ENCODE results near the gene MEF2D.

The MEF2D gene

DNA sequence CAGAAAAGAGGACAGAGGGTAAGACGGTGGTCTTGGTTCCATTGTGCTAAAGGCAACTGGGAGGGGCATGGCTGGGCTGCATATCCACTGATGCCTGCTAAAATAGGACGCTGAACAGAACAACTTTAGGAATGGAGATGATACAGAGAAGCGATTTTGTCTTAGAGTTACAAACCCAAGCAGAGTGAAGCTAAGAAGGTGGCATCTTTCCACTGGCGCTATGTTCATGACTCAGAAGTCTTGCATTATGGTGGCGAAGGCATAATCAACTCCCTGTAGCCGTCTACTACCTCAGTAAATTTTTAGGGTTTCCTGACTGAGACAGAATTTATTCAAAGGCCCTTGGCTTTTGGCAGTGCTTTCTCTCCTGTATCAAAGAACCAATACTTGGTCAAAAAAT lies 57.3 kb downstream of the MEF2D start:
- DNase-seq (ENCODE audit: low spot score) = no peak

DNA sequence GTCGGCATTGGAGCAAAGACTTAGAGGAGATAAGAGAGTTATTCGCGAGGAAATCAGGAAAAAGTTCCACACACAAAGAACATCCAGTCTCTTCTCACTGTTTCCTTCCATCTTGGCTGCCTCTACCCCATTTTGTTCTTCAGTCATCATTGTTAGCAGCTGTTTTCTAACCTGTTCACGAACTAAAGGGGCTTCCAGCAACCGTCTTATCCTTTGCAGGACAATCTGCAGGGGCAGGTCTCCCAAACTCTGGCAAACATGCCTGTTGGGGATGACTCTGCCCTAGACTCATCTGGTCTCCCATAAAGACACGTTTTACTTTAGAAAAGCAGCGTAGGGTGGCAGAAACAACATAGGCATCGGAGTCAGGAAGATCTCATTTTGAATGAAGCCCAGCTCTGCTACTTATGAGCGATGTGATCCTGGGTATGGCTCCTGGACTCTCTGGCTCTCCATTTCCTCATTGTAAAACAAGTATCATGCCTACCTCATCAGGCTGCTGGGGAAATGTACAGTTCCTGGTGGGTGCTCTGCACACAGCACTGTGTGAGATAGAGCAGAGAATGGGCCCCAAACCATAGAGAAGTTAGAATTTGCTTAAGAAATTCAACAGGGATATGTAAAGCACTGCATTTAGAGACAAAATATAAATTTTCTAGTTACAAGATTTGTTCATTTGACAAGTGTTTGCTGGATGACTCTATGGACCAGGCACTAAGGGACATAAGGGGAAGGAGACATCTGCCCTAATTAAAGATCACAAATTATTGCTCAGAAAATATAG lies 59.7 kb downstream of the MEF2D start:
- DNase-seq (ENCODE audit: low spot score) = no peak

DNA sequence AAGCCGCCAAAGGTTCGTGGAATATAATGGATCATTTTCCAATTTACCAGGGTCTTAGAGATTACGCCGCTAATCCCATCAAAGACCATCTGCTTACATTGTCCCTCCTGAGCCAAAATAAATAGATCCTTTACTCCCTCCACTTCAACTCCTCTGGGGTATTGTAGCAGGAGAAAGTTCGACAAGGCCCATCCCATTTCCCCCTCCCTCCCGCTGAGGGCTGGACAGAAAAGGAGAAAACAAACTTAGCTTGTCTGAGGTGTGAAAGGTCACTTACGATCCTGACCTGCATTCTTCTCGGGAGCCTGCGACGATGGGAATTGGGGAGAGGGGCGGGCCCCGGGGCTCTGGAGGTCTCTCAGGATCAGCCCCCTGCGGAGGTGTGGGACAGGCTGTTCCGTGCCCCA lies 60.8 kb downstream of the MEF2D start:
- no peak for DNase-seq (ENCODE audit: low spot score)

DNA sequence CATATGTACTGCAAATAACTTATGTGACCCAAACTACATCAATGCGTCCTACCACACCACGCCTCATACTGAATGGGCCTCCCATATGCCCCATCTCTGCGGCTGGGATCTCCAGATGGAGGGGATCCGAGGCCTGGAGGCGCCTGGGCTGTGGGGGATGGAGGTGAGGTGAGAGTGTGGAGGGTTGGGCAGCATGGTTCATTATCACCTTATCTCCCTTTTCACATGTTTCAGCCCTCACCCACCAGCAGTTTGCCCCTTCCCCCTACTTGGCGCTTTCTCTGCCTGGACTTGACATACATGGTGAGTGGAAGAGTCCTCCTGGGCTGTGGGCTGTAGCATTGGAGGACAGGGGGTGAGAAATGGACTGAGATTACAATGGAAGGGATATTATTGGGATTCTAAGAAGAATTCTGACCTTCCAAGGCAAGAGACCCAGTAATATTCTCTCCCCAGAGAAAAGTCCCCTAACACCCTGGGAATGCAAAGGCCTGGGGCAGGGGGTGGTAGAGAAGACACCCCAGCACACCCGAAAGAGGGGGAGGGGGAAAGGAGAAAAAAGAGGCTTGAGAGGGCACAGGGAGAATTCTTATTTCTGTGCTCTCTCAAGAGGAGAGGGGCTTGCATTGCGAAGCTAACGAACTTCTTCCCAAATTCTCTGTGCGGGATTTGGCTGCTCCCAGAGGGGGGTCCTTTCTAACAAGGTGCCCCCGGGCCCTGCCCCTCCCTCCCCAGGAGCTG lies 61.4 kb downstream of the MEF2D start:
- no peak for DNase-seq (ENCODE audit: low spot score)

DNA sequence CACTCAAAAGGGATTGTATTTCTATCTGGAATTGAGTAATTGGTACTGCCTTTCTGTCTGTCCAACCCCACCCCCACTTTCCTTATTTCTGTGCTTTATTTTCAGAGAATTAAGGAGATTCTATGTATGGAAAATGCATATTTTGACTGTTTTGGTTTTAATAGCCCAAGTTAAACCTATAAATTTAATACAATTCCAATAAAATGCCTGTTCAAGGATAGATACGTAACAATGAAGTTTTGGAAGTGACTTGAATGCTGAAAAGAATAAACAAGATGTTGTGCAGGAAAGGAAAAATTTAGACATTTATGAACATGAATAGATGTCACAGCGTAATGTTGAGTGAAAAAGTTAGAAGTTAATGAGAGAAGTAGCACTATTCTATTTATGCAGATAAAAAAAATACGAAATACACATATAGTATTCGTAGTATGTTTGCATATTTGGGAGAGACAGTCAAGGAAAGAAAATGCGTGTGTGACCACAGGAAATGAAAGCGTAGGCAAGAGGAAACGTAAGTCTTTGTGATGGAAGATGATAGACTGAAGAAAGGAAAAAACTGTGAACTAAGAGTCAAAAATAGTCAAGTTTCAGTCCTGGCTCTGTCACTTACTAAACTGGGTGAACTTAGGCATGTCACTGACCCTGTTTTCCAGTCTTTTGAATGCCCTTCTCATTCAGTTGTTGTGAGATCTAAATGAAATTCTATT lies 62.1 kb downstream of the MEF2D start:
- no peak for DNase-seq (ENCODE audit: low spot score)

GRCh38 chr1:156437037-156437867 lies 63.3 kb downstream of the MEF2D start:
- DNase-seq (ENCODE audit: low spot score) = no peak

GRCh38 chr1:156436141-156437036 lies 64.2 kb downstream of the MEF2D start:
- DNase-seq (ENCODE audit: low spot score) = no peak

DNA sequence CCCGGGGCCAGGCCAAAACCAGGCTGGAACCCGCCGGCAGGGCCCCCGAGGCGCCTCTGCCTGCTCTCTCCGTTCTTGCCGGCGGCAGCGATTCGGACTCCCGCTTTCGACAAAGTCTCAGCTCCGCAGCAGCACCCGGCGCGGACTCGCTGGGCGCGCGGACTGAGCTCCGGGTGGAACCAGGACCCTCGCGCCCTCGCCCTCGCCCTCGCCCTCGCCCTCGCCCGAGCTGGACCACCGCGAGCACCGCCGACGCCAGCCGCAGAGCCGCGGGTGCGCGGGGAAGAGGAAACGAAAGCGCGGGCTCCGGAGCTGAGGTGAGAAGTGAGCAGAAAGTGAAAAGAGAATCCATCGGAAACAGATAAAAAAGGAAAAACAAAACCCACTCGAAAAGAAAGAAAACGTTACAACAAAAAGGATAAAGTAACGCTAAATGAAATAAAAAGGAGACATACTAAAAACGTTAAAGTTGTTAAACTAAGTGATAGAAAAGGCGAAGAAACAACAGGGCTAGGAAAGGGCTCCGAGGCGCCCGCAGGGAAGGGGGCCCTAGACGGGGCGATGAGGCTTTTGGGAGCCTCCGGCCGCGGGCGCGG lies 64.9 kb downstream of the MEF2D start:
- DNase-seq (ENCODE audit: low spot score) = no peak

DNA sequence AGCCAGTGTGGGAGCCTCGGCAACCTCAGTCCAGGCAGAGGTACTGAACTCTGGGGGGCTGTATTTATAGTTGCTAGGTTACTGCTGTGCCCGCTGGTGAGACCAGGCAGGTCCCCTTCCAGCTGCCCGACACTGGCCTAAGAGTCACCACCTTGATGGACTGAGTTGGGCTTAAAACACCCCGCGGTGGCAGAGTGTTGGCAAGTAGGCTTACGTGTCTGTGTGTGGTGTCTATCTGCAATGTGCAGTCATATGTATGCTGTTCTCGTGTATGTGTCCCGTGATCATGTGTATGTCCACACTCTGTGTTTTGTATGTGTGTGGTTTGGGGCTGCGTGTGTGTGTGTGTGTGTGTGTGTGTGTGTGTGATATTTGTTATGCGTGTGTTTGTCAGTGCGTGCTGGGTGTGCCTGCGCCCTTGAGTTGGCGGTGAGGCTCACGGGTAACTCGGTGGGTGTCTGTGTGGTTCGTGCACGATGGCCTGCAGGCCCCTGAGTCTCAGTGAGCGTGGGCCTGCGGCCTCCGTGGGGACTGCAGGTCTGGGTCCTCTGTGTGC lies 65.5 kb downstream of the MEF2D start:
- no peak for DNase-seq (ENCODE audit: low spot score)

DNA sequence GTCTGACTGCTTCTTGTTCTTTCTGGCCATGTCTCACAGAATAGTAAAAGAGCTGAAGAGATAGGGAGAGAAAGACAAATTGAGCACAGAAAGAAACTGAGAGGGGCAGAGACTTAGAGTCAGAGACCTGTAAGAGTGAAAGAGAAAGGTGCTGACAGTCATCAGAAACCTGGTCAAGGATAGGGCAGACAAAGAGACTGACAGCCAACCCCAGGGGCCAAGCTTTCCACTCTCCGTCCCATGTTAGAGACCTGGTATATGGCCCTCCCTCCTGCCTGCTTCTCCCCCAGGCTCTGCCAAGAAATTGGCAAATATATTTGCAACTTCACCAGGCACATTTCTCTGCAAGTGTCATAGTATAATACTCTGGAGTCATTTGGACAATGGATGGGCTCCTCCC lies 67.0 kb downstream of the MEF2D start:
- no peak for DNase-seq (ENCODE audit: low spot score)

GRCh38 chr1:156433032-156433431 lies 67.5 kb downstream of the MEF2D start:
- DNase-seq (ENCODE audit: low spot score) = no peak

GRCh38 chr1:156432669-156433018 lies 67.9 kb downstream of the MEF2D start:
- no peak for DNase-seq (ENCODE audit: low spot score)

DNA sequence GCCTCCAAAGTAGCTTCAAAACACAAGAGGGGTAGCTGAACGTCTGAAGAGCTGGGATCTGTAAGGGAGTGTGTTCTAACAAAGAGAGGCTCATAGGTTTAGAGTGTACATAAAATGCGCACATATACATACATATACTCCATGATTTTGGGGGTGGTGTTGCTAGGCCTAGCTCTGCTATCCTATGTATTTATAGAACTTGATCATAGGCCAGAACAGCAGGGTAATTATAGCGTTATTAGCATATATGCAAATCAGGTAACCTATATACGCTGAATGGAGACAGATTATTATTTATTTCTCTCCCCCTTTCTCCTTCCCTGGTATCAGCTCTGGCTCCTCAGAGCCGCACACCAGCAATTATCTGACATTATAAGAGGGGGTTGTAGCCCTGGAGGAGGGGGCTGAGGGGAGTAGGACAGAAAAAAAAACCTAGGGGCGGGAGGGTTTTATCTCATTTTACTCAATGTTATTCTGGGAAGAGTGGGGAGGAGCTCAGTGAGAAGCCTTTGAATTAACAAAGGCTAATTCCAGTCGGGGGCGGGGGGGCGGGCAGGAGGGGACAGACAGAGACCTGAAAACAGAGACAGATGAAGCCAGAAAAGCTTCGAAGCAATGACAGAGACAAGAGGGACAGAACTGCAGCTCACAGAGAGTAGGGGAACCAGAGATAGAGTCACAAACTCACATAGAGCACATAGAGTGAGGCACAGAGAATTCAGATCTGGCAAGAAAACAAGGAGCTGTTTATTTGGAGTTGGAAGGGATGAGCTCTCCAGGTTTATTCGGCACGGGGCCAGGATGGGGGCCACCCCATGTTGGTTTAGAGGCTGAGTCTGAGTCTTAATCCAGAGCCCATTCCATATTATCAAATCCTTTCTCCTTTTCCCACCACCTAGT lies 68.6 kb downstream of the MEF2D start:
- no peak for DNase-seq (ENCODE audit: low spot score)

DNA sequence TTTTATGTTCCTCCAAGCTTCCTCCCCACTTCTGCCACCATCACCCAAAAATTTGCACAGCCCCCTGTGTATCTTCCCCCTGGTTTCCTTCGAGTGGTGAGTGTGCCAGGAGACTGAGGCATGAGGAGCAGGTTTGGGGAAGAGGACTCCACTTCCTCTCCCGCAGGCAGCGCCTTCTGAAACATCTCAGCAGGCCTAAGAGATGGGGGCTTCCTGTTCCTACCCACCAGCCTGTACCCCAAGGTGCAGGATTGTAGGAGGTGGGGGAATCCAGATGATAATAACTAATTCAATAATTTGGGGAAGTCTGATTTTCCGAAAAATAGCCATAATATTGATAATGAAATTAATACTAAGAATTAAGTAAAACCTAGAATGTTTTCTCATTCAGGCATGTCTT lies 69.2 kb downstream of the MEF2D start:
- no peak for DNase-seq (ENCODE audit: low spot score)

GRCh38 chr1:156430866-156431265 lies 69.7 kb downstream of the MEF2D start:
- DNase-seq (ENCODE audit: low spot score) = no peak

DNA sequence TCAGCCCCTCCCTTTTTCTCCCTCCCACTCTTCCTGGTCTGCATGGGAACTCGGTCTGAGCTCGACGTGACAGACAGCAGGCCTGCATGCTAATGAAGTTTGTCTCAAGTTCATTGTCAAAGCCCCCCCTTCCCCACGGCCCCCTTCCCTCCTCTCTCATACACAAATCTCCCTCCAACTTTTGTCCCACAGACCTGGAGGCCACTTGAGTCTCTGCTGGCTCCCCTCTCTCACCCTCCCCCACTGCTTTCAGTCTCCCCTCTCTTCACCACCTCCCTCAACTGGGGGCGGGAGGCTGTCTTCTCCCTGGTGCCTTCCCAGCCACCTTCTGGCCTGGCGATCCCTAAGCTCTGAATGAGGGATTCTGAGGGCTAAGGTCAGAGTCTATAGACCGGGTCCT lies 70.3 kb downstream of the MEF2D start:
- DNase-seq (ENCODE audit: low spot score) = no peak

- no peak for DNase-seq (ENCODE audit: low spot score)
Observed at GRCh38 chr1:156429313-156430060, 71.1 kb downstream of the MEF2D start.

GRCh38 chr1:156428746-156429288 lies 71.8 kb downstream of the MEF2D start:
- no peak for DNase-seq (ENCODE audit: low spot score)
